GM19455 (cell line): ENCODE measurements around the gene PRSS8.
"Not testable (repeated sequence)": the region's sequence is repeated elsewhere in the genome, so short reads cannot be mapped to it uniquely, and the experiment has no call there.

Experiments
- ATAC-seq: cut with Tn5 transposase; IDR thresholded peaks from one replicate; pipeline ENCODE4 v1.9.1; 2021; ENCODE audit not compliant: unreplicated experiment

PRSS8 gene

DNA sequence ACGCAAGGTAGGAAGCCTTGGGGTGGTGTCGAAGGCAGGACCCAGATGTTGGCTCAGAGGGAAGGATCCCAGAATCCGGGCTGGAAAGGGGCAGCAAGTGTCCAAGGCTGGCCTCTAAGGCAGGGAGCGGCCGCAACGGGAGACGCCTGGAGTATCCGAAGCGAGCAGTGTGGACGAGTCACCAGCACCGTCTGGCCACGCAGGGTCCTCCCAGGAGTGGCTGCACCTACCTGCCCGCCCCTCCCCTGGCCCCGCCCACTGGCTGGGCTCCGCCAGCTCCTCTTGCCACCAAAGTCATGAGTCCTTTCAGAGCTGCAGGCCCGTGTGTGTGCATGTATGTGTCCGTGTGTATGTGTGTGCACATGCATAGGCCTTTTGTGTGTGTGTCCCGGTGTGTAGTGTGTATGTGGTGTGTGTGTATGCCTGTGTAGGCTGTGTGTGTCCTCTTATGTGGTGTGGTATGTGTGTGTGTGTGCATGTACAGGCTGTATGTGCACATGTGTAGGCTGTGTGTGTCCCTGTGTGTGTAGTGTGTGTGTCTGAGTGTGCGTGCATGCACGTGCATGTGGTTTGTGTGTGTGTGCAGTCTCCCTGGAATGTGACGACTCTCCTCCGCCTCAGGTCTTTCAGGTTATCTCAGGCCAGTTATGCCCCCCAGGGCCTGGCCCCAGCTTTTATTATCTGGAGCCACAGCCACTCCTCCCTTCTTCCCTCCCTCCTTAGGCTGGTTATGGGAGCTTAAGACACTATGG is at the start of gene PRSS8:
Gene PRSS8 (minus strand): TSS at position 193 of the 752 bp plus-strand sequence. CDS start 229 bp downstream, outside the sequence.
- ATAC-seq: no peak

DNA sequence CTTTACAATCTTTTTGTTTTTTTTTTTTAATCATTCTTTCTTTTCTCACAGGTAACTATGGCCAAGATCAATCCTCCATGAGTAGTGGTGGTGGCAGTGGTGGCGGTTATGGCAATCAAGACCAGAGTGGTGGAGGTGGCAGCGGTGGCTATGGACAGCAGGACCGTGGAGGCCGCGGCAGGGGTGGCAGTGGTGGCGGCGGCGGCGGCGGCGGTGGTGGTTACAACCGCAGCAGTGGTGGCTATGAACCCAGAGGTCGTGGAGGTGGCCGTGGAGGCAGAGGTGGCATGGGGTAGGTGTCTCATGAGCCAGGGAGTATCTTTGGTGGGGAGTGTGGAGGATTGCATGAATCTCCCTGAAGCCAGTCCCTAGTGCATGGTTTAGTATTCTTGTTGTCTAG is 49.4 kb upstream of the PRSS8 start:
- no peak for ATAC-seq

DNA sequence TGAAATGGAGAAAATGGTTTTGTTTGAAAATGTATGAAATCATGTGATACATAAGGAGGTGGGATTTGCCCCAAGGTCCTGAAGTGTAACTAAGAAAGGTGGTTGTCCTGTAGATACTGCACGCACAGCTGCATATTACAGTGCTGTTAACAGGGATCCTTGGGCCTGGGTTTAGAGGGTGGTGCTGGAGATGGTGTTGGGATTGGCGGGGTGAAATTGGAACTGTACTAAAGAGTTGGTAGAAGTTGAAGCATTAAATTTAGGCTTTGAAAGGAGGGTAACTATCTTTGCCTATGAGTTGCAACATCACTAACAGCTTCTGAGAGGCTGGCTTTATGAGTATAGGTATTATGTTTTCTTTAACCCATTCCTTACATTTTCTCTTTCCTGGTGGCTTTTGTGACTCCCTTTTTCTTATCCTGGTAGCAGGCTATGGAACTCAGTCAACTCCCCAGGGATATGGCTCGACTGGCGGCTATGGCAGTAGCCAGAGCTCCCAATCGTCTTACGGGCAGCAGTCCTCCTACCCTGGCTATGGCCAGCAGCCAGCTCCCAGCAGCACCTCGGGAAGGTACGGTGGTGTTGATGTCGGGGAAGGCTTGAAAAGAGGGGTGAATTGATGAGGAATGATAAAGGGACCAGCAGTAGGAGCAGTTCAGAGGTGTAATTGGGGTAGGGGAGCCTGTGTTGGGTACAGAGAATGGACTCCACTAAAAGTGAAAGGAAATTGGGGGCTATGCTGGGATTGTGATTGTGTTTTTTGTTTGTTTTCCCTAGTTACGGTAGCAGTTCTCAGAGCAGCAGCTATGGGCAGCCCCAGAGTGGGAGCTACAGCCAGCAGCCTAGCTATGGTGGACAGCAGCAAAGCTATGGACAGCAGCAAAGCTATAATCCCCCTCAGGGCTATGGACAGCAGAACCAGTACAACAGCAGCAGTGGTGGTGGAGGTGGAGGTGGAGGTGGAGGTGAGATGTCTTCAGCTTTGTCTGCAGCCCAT is 48.2 kb upstream of the PRSS8 start:
- no peak for ATAC-seq

DNA sequence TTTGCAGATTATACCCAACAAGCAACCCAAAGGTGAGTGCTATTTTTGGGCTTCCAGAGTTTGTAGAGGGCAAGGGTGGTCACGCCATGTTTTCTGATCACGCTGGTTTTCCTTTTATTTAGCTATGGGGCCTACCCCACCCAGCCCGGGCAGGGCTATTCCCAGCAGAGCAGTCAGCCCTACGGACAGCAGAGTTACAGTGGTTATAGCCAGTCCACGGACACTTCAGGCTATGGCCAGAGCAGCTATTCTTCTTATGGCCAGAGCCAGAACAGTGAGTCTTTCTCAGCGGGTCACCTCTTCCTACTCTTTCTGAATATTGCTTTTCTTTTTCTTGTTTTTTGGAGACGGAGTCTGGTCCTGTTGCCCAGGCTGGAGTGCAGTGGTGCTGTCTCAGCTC is 46.9 kb upstream of the PRSS8 start:
- no peak for ATAC-seq

DNA sequence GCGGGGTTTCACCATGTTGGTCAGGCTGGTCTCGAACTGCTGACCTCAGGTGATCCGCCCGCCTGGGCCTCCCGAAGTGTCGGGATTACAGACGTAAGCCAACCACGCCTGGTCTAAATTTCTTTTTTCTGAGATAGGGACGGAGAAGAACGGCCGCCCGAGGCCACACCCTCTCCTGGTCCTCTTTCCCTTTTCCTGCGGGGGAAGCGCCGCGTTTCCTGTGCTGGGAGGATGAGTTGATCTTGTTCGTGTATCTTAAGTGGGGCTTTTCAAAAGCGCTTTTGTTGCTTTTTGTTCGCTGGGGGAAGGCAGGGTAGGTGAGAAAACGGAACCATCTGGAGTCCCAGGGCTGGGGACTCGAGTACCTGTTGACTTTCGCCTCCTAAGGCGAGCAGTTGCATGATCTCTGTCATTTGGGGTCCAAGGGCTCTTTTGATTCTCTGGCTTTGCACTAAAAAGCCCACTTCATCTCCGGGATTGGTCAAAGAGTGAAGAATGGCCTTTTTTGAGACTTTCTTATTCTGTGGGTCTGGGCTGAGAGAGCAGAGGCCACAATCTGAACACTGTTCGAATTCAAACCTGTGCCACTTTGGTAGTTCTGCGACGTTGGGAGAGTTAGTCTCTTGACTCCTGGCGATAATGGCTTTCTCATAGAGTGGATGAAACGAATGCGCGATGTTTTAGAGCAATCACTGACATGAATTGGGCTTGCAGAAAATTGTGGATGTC is 45.7 kb upstream of the PRSS8 start:
- no peak for ATAC-seq

DNA sequence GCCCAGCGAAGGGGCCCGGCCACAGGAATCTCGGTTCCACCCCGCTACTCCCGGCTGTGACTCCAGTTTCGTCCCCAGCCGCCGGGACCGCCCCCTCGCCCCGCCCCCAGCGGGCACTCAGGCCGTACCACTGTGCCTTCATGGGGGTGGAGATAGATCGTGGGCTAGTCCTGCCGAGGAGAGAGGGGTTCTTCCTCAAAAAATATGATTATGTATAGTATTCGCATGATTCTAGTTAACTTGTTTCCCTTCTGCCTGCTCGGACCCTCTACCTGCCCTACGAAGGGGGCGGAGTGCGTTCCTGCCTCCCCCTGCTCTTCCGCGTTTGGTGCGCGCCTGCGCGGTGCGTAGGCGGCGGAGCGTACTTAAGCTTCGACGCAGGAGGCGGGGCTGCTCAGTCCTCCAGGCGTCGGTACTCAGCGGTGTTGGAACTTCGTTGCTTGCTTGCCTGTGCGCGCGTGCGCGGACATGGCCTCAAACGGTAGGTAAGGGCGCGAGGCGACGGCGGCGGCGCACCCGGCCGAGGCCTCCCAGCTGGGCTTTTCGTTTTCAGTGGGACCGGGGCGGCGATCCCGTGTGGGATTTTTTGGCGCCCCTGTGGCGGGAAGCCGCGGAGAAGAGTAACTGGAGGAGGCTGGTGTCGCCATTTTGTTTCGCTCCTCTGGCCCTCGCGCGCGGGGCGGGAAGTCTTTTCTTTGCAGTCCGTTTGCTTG is 44.4 kb upstream of the PRSS8 start, which contains the start of gene FUS:
Gene FUS (plus strand): TSS at position 393 of the 713 bp plus-strand sequence. CDS start 76 bp downstream, at position 469.
- ATAC-seq: peak; percentile 47

DNA sequence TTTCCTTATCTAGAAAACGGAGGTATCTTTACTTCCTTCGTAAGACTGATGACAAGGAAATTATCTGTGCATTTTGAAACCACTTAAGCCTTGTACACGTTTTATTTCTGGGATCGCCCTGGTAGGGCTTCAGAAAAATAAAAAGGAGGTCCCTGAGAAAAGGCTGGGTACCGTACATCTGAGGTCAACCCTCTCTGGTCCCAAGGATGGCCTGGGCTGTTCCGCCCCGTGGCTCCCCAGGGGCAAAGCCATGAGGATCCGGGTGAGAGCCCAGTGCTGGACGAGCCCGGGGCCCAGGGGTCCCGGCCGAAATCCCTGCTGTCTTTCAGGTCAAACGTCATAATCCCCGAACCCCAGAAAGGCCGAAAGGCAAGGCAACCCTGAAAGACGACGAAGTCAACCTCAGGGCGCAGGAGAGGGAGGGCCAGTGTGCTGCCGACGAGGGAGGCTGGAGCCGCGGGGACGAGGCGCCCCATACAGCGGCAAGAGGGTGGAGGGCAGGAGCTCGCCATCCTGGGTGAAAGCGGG is 43.8 kb upstream of the PRSS8 start:
- no peak for ATAC-seq

DNA sequence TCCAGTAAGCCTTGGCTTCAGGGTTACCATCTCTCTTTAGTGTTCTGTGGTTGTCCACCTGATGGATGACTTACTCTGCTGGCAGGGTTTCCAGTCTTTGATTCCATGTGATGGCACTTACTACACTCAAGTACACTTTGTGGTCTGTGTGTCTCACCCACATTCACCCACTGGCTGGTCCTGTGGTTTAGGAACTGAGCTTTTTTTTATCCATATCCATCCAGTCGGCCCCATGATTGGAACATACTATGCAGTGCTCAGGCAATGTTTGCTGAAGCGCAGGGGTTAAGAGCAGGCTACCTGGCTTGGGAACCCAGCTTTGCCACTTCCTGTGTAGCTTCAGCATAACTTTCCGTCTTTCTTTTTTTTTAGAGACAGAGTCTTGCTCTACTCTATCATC is 41.6 kb upstream of the PRSS8 start:
- no peak for ATAC-seq

DNA sequence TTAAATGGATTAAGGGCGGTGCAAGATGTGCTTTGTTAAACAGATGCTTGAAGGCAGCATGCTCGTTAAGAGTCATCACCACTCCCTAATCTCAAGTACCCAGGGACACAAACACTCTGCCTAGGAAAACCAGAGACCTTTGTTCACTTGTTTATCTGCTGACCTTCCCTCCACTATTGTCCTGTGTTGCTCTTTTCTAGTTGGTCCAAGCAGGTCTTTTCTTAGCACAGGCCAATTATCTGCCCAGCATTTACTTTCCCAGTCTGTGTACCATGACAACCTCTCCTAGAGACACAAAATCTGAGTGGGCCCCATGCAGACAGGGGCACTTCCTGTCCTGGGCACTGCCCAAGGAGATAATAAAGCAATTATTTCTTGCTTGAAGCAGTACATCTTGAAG is 34.5 kb upstream of the PRSS8 start:
- ATAC-seq: not testable (repeated sequence)

DNA sequence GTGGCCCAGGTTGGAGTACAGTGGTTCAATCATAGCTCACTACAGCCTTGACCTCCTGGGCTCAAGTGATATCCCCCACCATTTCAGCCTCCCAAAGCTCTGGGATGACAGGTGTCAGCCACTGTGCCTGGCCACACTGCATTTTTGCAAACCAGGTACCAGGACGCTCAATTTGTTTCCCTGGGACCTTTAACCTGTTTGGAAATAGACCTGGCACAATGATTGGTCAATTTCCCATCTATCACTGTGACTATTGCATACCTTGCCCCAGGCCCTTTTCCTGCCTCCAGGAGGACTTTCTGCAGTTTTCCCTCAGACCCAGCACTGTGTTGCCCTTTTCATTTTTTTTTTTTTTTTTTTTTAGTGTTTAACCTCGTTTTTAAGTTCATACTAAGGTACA is 33.3 kb upstream of the PRSS8 start:
- ATAC-seq: no peak

DNA sequence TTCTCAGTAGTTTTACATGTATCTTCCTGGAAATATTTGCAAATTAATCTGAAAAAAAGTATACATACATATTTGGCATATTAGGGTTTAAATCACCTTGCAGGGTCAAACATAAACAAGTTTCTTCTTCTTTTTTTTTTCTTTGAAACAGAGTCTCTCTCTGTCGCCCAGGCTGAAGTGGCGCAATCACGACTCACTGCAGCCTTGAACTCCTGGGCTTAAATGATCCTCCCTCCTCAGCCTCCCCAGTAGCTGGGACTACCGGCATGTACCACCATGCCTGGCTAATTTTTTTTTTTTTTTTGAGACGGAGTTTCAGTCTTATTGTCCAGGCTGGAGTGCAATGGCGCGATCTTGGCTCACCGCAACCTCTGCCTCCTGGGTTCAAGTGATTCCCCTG is 31.8 kb upstream of the PRSS8 start:
- no peak for ATAC-seq

DNA sequence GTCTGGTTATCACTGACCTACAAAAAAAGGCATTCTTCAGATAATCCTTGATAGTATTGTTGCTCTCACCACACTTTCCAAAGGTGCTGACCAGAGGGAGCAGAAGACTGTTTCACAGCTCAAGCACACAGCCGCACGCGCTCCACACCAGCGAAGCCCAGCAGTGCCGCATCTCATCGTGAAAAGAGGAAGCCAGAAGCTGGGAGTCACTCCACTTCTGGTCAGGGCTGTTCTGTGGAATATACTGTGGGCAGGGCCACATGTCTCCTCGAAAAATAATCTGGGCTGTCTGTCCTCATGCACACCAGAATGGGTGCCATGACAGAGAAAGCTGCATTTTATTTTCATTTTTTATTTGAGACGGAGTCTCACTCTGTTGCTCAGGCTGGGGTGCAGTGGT is 21.6 kb upstream of the PRSS8 start:
- ATAC-seq: no peak

DNA sequence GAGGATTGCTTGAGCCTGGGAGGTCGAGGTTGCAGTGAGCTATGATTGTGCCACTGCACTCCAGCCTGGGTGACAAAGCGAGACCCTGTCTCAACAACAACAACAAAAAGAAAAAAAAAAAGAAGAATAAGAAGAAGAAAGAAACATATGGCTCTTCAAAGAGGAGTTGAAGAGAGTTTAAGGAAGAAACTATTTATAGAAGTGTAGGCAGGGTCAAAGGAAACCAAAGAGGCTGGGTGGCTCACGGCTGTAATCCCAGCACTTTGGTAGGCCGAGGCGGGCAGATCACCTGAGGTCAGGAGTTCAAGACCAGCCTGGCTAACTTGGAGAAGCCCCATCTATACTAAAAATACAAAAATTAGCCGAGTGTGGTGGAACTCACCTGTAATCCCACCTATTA is 15.4 kb upstream of the PRSS8 start:
- not testable (repeated sequence) for ATAC-seq

DNA sequence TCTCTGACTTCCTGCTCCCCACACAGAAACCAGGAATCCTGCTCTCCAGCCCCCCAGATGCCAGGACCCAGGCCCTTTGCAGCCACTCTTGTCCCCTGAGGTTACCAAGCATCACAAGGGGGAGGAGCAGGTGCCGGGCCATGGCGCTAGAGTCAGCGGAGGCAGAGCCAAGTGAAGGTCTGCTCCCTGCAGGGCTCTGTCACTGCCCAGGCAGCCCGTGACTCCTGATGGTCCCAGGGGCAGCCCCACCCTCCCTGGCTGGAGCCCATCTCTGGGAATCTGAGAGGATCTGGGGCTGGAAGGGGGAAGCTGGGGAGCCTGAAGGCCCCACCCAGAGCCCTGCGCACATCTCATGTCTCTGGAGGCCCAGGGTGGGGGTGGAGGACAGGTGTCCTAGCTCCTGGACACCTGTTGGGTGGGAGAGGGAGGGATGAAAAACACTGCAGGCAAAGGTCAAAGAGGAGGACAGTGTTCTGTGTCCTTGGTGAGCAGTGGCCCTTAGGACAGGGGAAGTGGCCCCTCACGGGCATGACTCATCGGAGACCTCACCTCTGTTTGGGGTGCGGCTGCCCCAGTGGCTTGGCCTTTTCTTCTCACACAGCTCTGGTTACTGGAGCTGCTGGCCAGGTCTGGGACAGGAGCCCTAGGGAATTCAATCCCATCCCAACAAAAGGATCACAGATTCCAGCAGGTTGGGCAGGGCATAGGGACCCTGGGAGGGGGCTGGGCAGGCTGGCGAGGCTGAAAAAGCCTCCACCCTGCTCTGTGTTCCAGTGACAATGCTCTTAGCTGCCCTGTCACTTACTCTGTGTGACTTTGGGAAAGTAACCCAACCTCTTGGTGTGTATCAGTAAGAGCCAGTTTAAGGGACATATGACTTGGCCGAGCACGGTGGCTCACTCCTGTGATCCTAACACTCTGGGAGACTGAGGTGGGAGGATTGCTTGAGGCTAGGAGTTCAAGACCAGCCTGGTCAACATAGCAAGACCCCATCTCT is 14.7 kb upstream of the PRSS8 start, which contains the start of gene PRSS36:
Gene PRSS36 (minus strand): TSS at position 173 of the 997 bp plus-strand sequence. CDS start 31 bp downstream, at position 142.
- ATAC-seq: no peak

DNA sequence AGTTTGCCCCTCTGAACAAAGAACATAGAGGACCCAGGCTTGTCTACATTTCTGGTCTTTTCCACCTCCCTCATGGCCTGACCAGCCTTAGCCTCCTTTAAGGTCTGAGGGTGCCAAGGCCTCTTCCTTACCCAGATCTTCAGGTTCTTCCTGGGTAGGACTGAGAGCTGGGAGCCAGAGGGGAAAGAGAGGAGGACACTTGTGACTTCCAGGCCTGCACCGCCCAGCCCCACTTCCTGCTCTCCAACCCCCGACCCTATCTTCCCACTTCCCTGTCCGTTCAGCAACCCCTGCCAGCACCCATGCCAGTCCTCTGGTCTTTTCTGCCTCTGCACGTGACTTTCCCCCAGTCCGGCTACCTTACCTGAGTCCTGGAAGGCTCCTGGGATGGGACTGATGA is 13.8 kb upstream of the PRSS8 start:
- no peak for ATAC-seq

DNA sequence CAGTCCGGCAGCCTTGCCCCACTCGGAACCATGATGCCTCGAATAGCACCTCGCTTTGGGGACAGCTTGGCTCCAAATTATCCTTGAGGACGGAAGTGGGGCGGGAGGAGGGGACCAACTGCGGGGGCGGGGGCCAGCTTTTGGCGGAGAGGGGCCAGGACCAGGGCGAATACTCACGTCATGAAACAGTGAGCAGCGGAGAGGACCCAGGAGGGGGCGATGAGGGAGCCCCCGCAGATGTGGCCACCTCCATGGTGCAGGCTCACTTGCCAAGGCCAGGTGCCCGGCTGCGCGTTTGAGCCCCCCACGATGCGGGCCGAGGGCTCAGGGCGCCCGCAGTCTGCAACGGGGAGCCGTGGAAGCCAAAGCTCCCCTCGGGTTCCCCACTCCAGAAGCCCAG is 13.4 kb upstream of the PRSS8 start:
- no peak for ATAC-seq

DNA sequence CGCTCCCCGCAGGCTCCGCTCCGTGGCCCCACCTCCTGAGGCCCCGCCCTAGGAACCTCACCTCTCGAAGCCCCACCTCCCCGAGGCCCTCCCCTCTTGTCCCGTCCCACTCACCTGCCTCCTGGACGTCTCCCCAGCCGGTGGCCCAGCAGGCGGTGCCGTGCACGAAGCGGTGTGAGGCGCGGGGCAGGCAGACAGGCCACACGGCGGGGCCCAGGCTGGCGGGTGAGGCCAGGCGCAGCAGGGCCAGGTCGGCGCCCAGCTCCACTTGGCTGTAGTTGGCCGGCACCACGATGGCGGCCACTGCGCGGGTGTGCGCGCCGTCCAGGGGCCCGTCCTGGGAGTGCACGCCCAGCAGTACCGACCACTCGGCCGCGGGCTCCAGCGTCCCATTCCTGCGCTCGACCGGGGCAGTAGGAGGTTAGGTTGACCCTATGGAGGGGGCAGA is 12.8 kb upstream of the PRSS8 start:
- no peak for ATAC-seq

DNA sequence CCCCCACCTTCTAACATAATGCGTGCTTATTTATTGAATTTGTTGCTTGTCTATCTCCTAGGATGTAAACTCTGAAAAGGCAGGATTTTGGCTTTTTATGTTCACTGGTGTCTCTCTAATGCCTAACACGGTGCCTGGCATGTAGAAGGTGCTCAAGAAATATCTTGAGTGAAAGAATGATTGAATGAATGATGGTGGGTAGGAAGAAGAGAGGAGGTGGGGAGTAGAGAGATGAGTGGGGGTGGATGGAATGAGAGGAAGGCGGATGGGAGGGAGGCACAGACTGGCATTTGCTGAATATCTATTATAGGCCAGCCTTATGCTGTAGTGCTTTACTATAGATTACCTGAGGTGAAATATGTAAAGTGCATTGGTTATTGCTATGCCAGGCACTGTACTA is 12.0 kb upstream of the PRSS8 start:
- no peak for ATAC-seq
